ENCODE measurements around the gene PDC. TPM values are rescaled to one million over a fixed set of nuclear protein-coding genes. Genes with fewer than 3 reads are reported as not detected.
A peak's percentile ranks its signal among the peaks of the same experiment; 100 is the strongest.

The PDC gene
- total RNA-seq = not detected

- DNase-seq (ENCODE audit: low spot score) = no peak
Observed at GRCh38 chr1:186461014-186461413, at the start of gene PDC. Gene PDC (minus strand): TSS chr1:186461114. CDS start chr1:186449459, 11,655 bp downstream.

GRCh38 chr1:186503190-186503589 is 42.3 kb upstream of the PDC start:
- no peak for DNase-seq (ENCODE audit: low spot score)

- DNase-seq (ENCODE audit: low spot score) = no peak
Observed at GRCh38 chr1:186502087-186502486, 41.2 kb upstream of the PDC start.

GRCh38 chr1:186500804-186501203 is 39.9 kb upstream of the PDC start:
- no peak for DNase-seq (ENCODE audit: low spot score)

GRCh38 chr1:186499571-186499970 is 38.7 kb upstream of the PDC start:
- DNase-seq (ENCODE audit: low spot score) = no peak

GRCh38 chr1:186498695-186499389 is 37.9 kb upstream of the PDC start:
- DNase-seq (ENCODE audit: low spot score) = no peak

GRCh38 chr1:186498071-186498470 is 37.2 kb upstream of the PDC start:
- no peak for DNase-seq (ENCODE audit: low spot score)

- no peak for DNase-seq (ENCODE audit: low spot score)
Observed at GRCh38 chr1:186497651-186498050, 36.7 kb upstream of the PDC start.

GRCh38 chr1:186496171-186496851 is 35.4 kb upstream of the PDC start:
- DNase-seq (ENCODE audit: low spot score) = no peak

GRCh38 chr1:186494832-186495271 is 33.9 kb upstream of the PDC start:
- no peak for DNase-seq (ENCODE audit: low spot score)

GRCh38 chr1:186492531-186493291 is 31.8 kb upstream of the PDC start:
- DNase-seq (ENCODE audit: low spot score) = no peak

- no peak for DNase-seq (ENCODE audit: low spot score)
Observed at GRCh38 chr1:186491336-186491735, 30.4 kb upstream of the PDC start.

GRCh38 chr1:186487163-186487562 is 26.2 kb upstream of the PDC start:
- no peak for DNase-seq (ENCODE audit: low spot score)

GRCh38 chr1:186486061-186486460 is 25.1 kb upstream of the PDC start:
- no peak for DNase-seq (ENCODE audit: low spot score)

- DNase-seq (ENCODE audit: low spot score) = no peak
Observed at GRCh38 chr1:186483561-186483960, 22.6 kb upstream of the PDC start.

GRCh38 chr1:186482661-186483255 is 21.8 kb upstream of the PDC start:
- DNase-seq (ENCODE audit: low spot score) = peak; percentile 59

GRCh38 chr1:186481303-186481888 is 20.5 kb upstream of the PDC start:
- no peak for DNase-seq (ENCODE audit: low spot score)

- DNase-seq (ENCODE audit: low spot score) = no peak
Observed at GRCh38 chr1:186479162-186479561, 18.2 kb upstream of the PDC start.

- DNase-seq (ENCODE audit: low spot score) = no peak
Observed at GRCh38 chr1:186476264-186477040, 15.5 kb upstream of the PDC start.

GRCh38 chr1:186474208-186474607 is 13.3 kb upstream of the PDC start:
- no peak for DNase-seq (ENCODE audit: low spot score)

- no peak for DNase-seq (ENCODE audit: low spot score)
Observed at GRCh38 chr1:186473047-186473446, 12.1 kb upstream of the PDC start.

Measured in ureter (tissue), 1 donor.